A549 (cell line): ENCODE results near the gene DDX10. TPM values are rescaled to one million over a fixed set of nuclear protein-coding genes. Genes with fewer than 3 reads are reported as not detected.

Experiments used
- ATAC-seq, 2 experiments: fragments of 200-7000 bp in 1 of 2; fragments of >200 bp in 1 of 2; cut with Nextera tagmentation in 1 of 2; cut with Tn5 transposase in 1 of 2; 3 replicates each; pipeline versions ENCODE4 v1.8.0 to v1.9.1; 2018 to 2020; ENCODE audit warnings: mild to moderate bottlenecking in 1 of 2, moderate library complexity in 1 of 2
- CTCF ChIA-PET: fragments of 300-600 bp; sonication (Branson Sonifier 250); formaldehyde crosslinking; extraction: SDS; loops from one replicate; lab custom pipeline; 2021; ENCODE audit warnings: antibody characterized with exemption, inconsistent platforms; lab: Yijun Ruan, JAX
- POLR2A ChIA-PET: fragments of 350-600 bp; formaldehyde crosslinking; extraction: SDS; loops from one replicate; lab custom pipeline; 2021; ENCODE audit warnings: antibody characterized with exemption, inconsistent platforms; lab: Yijun Ruan, JAX
- DNase-seq, 2 experiments: peaks; one replicate each; pipeline versions ENCODE4 v3.0.0 to v3.0.0-alpha.2; 2011 to 2016; ENCODE audit warnings: low read depth in 1 of 2, low spot score in 1 of 2
- FAIRE-seq: peaks from 2 replicates; lab custom pipeline; 2011; peaks lifted over from hg19 to GRCh38; lab: Jason Lieb, UNC
- H3K27ac ChIP-seq, 2 experiments: fragments of >200 bp; sonication (Bioruptor Twin); formaldehyde crosslinking; 3 replicates each; pipeline ENCODE4 v1.5.1; 2016 to 2017
- H3K4me1 ChIP-seq: fragments of >200 bp; sonication (Bioruptor Twin); formaldehyde crosslinking; 3 replicates; pipeline ENCODE4 v1.6.1; 2016
- H3K4me2 ChIP-seq: fragments of >200 bp; sonication (Bioruptor Twin); formaldehyde crosslinking; 3 replicates; pipeline ENCODE4 v1.6.1; 2016
- H3K4me3 ChIP-seq: fragments of >200 bp; sonication (Bioruptor Twin); formaldehyde crosslinking; 3 replicates; pipeline ENCODE4 v1.5.1; 2016
- H3K9me3 ChIP-seq: fragments of >200 bp; sonication (Bioruptor Twin); formaldehyde crosslinking; 3 replicates; pipeline ENCODE4 v1.6.1; 2016
- BCL3 ChIP-seq: fragments of >200 bp; sonication (Bioruptor Twin); formaldehyde crosslinking; IDR thresholded peaks from 3 replicates; pipeline ENCODE4 v1.6.1; 2016
- CBX2 ChIP-seq: fragments of 200-600 bp; sonication (generic); IDR thresholded peaks from 2 replicates; pipeline ENCODE4 v1.6.1; 2016; ENCODE audit warnings: low read depth, mild to moderate bottlenecking, borderline replicate concordance
- CEBPB ChIP-seq, 2 experiments: fragments of >200 bp in 1 of 2; sonication (Bioruptor Twin) in 1 of 2; formaldehyde crosslinking in 1 of 2; IDR thresholded peaks; 2 replicates each; pipeline ENCODE4 v1.6.1; 2012 to 2016
- CTCF ChIP-seq: fragments of >200 bp; sonication (Bioruptor Twin); formaldehyde crosslinking; IDR thresholded peaks from 3 replicates; pipeline ENCODE4 v1.5.1; 2016
- ESRRA ChIP-seq: fragments of 150-350 bp; IDR thresholded peaks from 2 replicates; pipeline ENCODE4 v1.6.1; 2014; ENCODE audit warnings: mild to moderate bottlenecking, low read length, borderline replicate concordance
- FOSL2 ChIP-seq, 2 experiments: fragments of 450-650 bp in 1 of 2; fragments of >200 bp in 1 of 2; sonication (Bioruptor Twin) in 1 of 2; formaldehyde crosslinking; IDR thresholded peaks; 2 replicates each; pipeline versions ENCODE4 v1.5.0 to v1.6.1; 2016 to 2020; ENCODE audit warnings: mild to moderate bottlenecking in 1 of 2, moderate library complexity in 1 of 2
- FOXS1 ChIP-seq: fragments of 250-450 bp; sonication (Bioruptor Pico); IDR thresholded peaks from 2 replicates; pipeline ENCODE4 v1.5.0; 2020; ENCODE audit warnings: mild to moderate bottlenecking, moderate library complexity
- HES2 ChIP-seq: fragments of >200 bp; sonication (Bioruptor Twin); formaldehyde crosslinking; IDR thresholded peaks from 2 replicates; pipeline ENCODE4 v1.6.1; 2016
- JUNB ChIP-seq: fragments of >200 bp; sonication (Bioruptor Twin); formaldehyde crosslinking; IDR thresholded peaks from 2 replicates; pipeline ENCODE4 v1.6.1; 2016
- KDM5A ChIP-seq: fragments of 200-600 bp; sonication (generic); IDR thresholded peaks from 2 replicates; pipeline ENCODE4 v1.6.1; 2016; ENCODE audit warnings: antibody characterized with exemption, mild to moderate bottlenecking
- MYC ChIP-seq: IDR thresholded peaks from 2 replicates; pipeline ENCODE4 v1.6.1; 2012; ENCODE audit warnings: mild to moderate bottlenecking, inconsistent platforms, low read length, improper control_type of control experiment, borderline replicate concordance
- NR3C1 ChIP-seq: fragments of >200 bp; sonication (Bioruptor Twin); formaldehyde crosslinking; IDR thresholded peaks from 3 replicates; pipeline ENCODE4 v1.6.1; 2017
- POLR2AphosphoS2 ChIP-seq: conservative IDR thresholded peaks from 2 replicates; pipeline ENCODE4 v1.6.1; 2012; ENCODE audit warnings: low read length, improper control_type of control experiment, inconsistent platforms
- TP53 ChIP-seq: fragments of 250-450 bp; sonication (Bioruptor Pico); IDR thresholded peaks from 2 replicates; pipeline ENCODE4 v1.5.0; 2021; ENCODE audit warnings: mild to moderate bottlenecking, moderate library complexity
- WGBS: methylation state at CpG from one replicate; pipeline ENCODE4 v1.1.6; 2017; ENCODE audit errors: missing lambda C conversion rate; 5-methylcytosine and 5-hydroxymethylcytosine counted together
- polyA plus RNA-seq, 4 experiments: library from polyadenylated mRNA; depleted of rRNA in 3 of 4; stranded (reverse); fragments of >200 nt; fragmentation: RNase III in 1 of 4; extraction: RNeasy Plus Mini Kit Qiagen cat#74134 plus additional on column Dnase treatment in 1 of 4; gene quantifications; 2 replicates in 3 of 4; 3 replicates in 1 of 4; pipeline ENCODE4 v1.2.3, GENCODE V29; 2011 to 2017

DDX10 gene
- polyA plus RNA-seq, 2 of the 4 experiments (the other 2 are of a cell fraction), result 46.0 to 189 TPM

GRCh38 chr11:108960501-108960900 is 295.6 kb downstream of the DDX10 start:
- TF ChIP-seq KDM5A, result no peak
- TF ChIP-seq JUNB, result no peak
- no peak for TF ChIP-seq POLR2AphosphoS2
- TF ChIP-seq CTCF, result no peak
- FAIRE-seq (no peak), DNase-seq (no peak), ATAC-seq (no peak)
- CTCF ChIA-PET, result interaction anchor here (1.2 kb wide), 1 partner anchor 979 kb away, joined by 3 read pairs; no protein-coding TSS in a partner anchor
- WGBS, result 81% methylated on average over 5 of the region's 5 CpGs
- Histone ChIP-seq H3K4me3 (no peak overlapping the region), H3K4me2 (no peak overlapping the region), H3K27ac (peak overlapping the region in 1 of 2 experiments; percentile 33; a peak in 2 of 6 replicates), H3K9me3 (no peaks in the 10 kb centered on the region; the same call in 2 of the 3 replicates), H3K4me1 (peaks cover 26% of the 10 kb centered on the region)
- POLR2A ChIA-PET, result no interaction called here

GRCh38 chr11:108961095-108961494 is 296.2 kb downstream of the DDX10 start:
- no peak overlapping the region for H3K4me2 ChIP-seq
- H3K4me1 ChIP-seq, result peaks cover 26% of the 10 kb centered on the region
- ChIA-PET CTCF (no interaction called here), POLR2A (no interaction called here)
- WGBS, result 66% methylated on average over 4 of the region's 4 CpGs
- H3K9me3 ChIP-seq, result no peaks in the 10 kb centered on the region; the same call in 2 of the 3 replicates
- TF ChIP-seq TP53, result no peak
- TF ChIP-seq CBX2, result no peak
- DNase-seq (no peak), FAIRE-seq (no peak), ATAC-seq (no peak)
- H3K4me3 ChIP-seq, result no peak overlapping the region
- no peak overlapping the region; a peak in 1 of 6 replicates for H3K27ac ChIP-seq

- Histone ChIP-seq H3K4me1 (peaks cover 19% of the 10 kb centered on the region), H3K4me3 (no peak overlapping the region), H3K4me2 (no peak overlapping the region), H3K9me3 (no peaks in the 10 kb centered on the region; the same call in 2 of the 3 replicates), H3K27ac (no peak overlapping the region)
- ATAC-seq (no peak), FAIRE-seq (no peak), DNase-seq (no peak)
- no peak for TF ChIP-seq FOXS1 (CRISPR knock-in tag)
- TF ChIP-seq NR3C1, result no peak
- TF ChIP-seq MYC, result no peak
- TF ChIP-seq ESRRA, result no peak
- TF ChIP-seq HES2, result no peak
- TF ChIP-seq CBX2, result no peak
- ChIA-PET POLR2A (no interaction called here), CTCF (no interaction called here)
- 82% methylated on average over 4 of the region's 4 CpGs for WGBS
These were observed 298.2 kb downstream of the DDX10 start for GRCh38 chr11:108963118-108963517.

GRCh38 chr11:108965306-108966001 is 300.6 kb downstream of the DDX10 start:
- ATAC-seq, result peak; percentile 62 to 72; a peak in 5 of 6 replicates
- WGBS, result 60% methylated on average over 10 of the region's 10 CpGs
- CTCF ChIA-PET, result no interaction called here
- peak in 1 of 2 experiments; percentile 24 for DNase-seq
- peak in 1 of 2 experiments; percentile 13; a peak in 1 of 4 replicates for TF ChIP-seq CEBPB (IDR thresholded peaks at IDR 0.05)
- no peak for TF ChIP-seq FOSL2 (IDR thresholded peaks at IDR 0.05)
- TF ChIP-seq FOSL2 (CRISPR knock-in tag; IDR thresholded peaks at IDR 0.05), result peak; percentile 14; the same call in 1 of the 2 replicates
- no peak for TF ChIP-seq BCL3
- H3K27ac ChIP-seq, result peak overlapping the region in 1 of 2 experiments; percentile 52; a peak in 2 of 6 replicates
- H3K9me3 ChIP-seq, result no peaks in the 10 kb centered on the region; the same call in 2 of the 3 replicates
- 0 out of 3 replicates have a peak, but pooled peaks cover 4% of the 10 kb centered on the region for H3K4me1 ChIP-seq
- FAIRE-seq, result no peak
- POLR2A ChIA-PET, result no interaction called here
- H3K4me2 ChIP-seq, result no peak overlapping the region
- no peak overlapping the region for H3K4me3 ChIP-seq
